RCC 7860 (cell line): Measurements from ENCODE around the gene FAM222A.

ENCODE experiments used
- DNase-seq: peaks from one replicate; pipeline ENCODE4 v3.0.0-alpha.2; 2015; ENCODE audit warnings: low spot score
- FAIRE-seq: peaks from 2 replicates; lab custom pipeline; 2012; peaks lifted over from hg19 to GRCh38; lab: Jason Lieb, UNC

Gene FAM222A

GRCh38 chr12:109710747-109711595 is 2.7 kb upstream of the FAM222A start:
- DNase-seq (no peak), FAIRE-seq (no peak)

GRCh38 chr12:109711596-109712461 is 1.8 kb upstream of the FAM222A start:
- no peak for DNase-seq
- no peak for FAIRE-seq

- FAIRE-seq = no peak
Observed at GRCh38 chr12:109714141-109714912, 702 bp downstream of the FAM222A start.

GRCh38 chr12:109714913-109715244 is 1.3 kb downstream of the FAM222A start:
- DNase-seq (no peak), FAIRE-seq (no peak)

More at GRCh38 chr12:109714141-109714912, 702 bp downstream of the FAM222A start:
- peak; percentile 8 for DNase-seq

GRCh38 chr12:109715310-109716091 is 1.9 kb downstream of the FAM222A start:
- FAIRE-seq (no peak), DNase-seq (no peak)

- no peak for DNase-seq
- FAIRE-seq = no peak
Observed at GRCh38 chr12:109716092-109716479, 2.5 kb downstream of the FAM222A start.

GRCh38 chr12:109716512-109717389 is 3.1 kb downstream of the FAM222A start:
- FAIRE-seq (no peak), DNase-seq (no peak)

GRCh38 chr12:109717390-109718357 is 4.0 kb downstream of the FAM222A start:
- FAIRE-seq = no peak

GRCh38 chr12:109718390-109718789 is 4.8 kb downstream of the FAM222A start:
- FAIRE-seq (no peak), DNase-seq (no peak)

More at GRCh38 chr12:109717390-109718357, 4.0 kb downstream of the FAM222A start:
- no peak for DNase-seq

GRCh38 chr12:109719123-109720022 is 5.7 kb downstream of the FAM222A start:
- no peak for FAIRE-seq

GRCh38 chr12:109720152-109720856 is 6.7 kb downstream of the FAM222A start:
- FAIRE-seq = no peak

More at GRCh38 chr12:109719123-109720022, 5.7 kb downstream of the FAM222A start:
- no peak for DNase-seq

GRCh38 chr12:109720857-109721189 is 7.2 kb downstream of the FAM222A start:
- DNase-seq = no peak
- no peak for FAIRE-seq

More at GRCh38 chr12:109720152-109720856, 6.7 kb downstream of the FAM222A start:
- no peak for DNase-seq

- DNase-seq (no peak), FAIRE-seq (no peak)
Observed at GRCh38 chr12:109721276-109721675, 7.7 kb downstream of the FAM222A start.

GRCh38 chr12:109722022-109722720 is 8.5 kb downstream of the FAM222A start:
- DNase-seq = no peak
- no peak for FAIRE-seq

GRCh38 chr12:109722721-109723094 is 9.1 kb downstream of the FAM222A start:
- no peak for DNase-seq
- FAIRE-seq = no peak

GRCh38 chr12:109723311-109723881 is 9.8 kb downstream of the FAM222A start:
- FAIRE-seq (no peak), DNase-seq (no peak)
